HepG2 (cell line): Measurements from ENCODE around the gene LYRM7. TPM values are rescaled to one million over a fixed set of nuclear protein-coding genes. Genes with fewer than 3 reads are reported as not detected.
A peak's percentile ranks its signal among the peaks of the same experiment; 100 is the strongest.

Experiments
- EP300 ChIP-seq, 3 experiments: sonication (generic) in 1 of 3; formaldehyde crosslinking in 1 of 3; IDR thresholded peaks; 2 replicates each; pipeline versions ENCODE4 v1.5.1 to v1.6.1; 2011 to 2020; ENCODE audit warnings: low read depth in 2 of 3, low read length in 2 of 3, borderline replicate concordance in 1 of 3, improper control_type of control experiment in 1 of 3, mild to moderate bottlenecking in 1 of 3, missing genetic modification reagents in 1 of 3, moderate library complexity in 1 of 3
- FOXP4 ChIP-seq: sonication (generic); formaldehyde crosslinking; IDR thresholded peaks from 2 replicates; pipeline ENCODE4 v1.4.0; 2020; ENCODE audit warnings: missing genetic modification reagents
- GTF3A ChIP-seq: sonication (generic); formaldehyde crosslinking; conservative IDR thresholded peaks from 2 replicates; pipeline ENCODE4 v1.4.0; 2020; ENCODE audit warnings: mild to moderate bottlenecking, missing genetic modification reagents
- HOXA3 ChIP-seq: sonication (generic); formaldehyde crosslinking; IDR thresholded peaks from 2 replicates; pipeline ENCODE4 v1.5.0; 2020; ENCODE audit warnings: missing genetic modification reagents
- KAT2B ChIP-seq: fragments of 150-350 bp; IDR thresholded peaks from 2 replicates; pipeline ENCODE4 v1.6.1; 2014; ENCODE audit warnings: low read depth, low read length, borderline replicate concordance
- NONO ChIP-seq, 2 experiments: fragments of 450-650 bp in 1 of 2; sonication (generic) in 1 of 2; formaldehyde crosslinking in 1 of 2; IDR thresholded peaks in 1 of 2; conservative IDR thresholded peaks in 1 of 2; 2 replicates each; pipeline versions ENCODE4 v1.6.1 to v1.8.0; 2017 to 2022; ENCODE audit warnings: mild to moderate bottlenecking in 1 of 2, missing genetic modification reagents in 1 of 2, moderate library complexity in 1 of 2
- SIX1 ChIP-seq: sonication (generic); formaldehyde crosslinking; IDR thresholded peaks from 2 replicates; pipeline ENCODE4 v1.4.0; 2020; ENCODE audit warnings: missing genetic modification reagents, borderline replicate concordance
- SKIL ChIP-seq: sonication (generic); formaldehyde crosslinking; IDR thresholded peaks from 2 replicates; pipeline ENCODE4 v1.8.0; 2022; ENCODE audit warnings: missing genetic modification reagents, mild to moderate bottlenecking, moderate library complexity, borderline replicate concordance
- TAF1 ChIP-seq: sonication (generic); formaldehyde crosslinking; IDR thresholded peaks from 2 replicates; pipeline ENCODE4 v1.4.0; 2020; ENCODE audit warnings: missing genetic modification reagents
- TFAP4 ChIP-seq: sonication (generic); IDR thresholded peaks from 2 replicates; pipeline ENCODE4 v1.6.1; 2016; ENCODE audit warnings: low read depth, borderline replicate concordance
- TOPORS ChIP-seq: sonication (generic); formaldehyde crosslinking; IDR thresholded peaks from 2 replicates; pipeline ENCODE4 v1.8.0; 2023; ENCODE audit warnings: mild to moderate bottlenecking, missing genetic modification reagents
- UBTF ChIP-seq: sonication (generic); formaldehyde crosslinking; IDR thresholded peaks from 2 replicates; pipeline ENCODE4 v1.4.0; 2020; ENCODE audit warnings: mild to moderate bottlenecking, missing genetic modification reagents
- ZNF121 ChIP-seq: sonication (generic); formaldehyde crosslinking; IDR thresholded peaks from 2 replicates; pipeline ENCODE4 v1.5.0; 2020; ENCODE audit warnings: mild to moderate bottlenecking, missing genetic modification reagents
- ZNF446 ChIP-seq: sonication (generic); formaldehyde crosslinking; IDR thresholded peaks from 2 replicates; pipeline ENCODE4 v1.5.0; 2020; ENCODE audit warnings: mild to moderate bottlenecking, missing genetic modification reagents
- ZNF501 ChIP-seq: sonication (generic); formaldehyde crosslinking; IDR thresholded peaks from 2 replicates; pipeline ENCODE4 v1.5.1; 2020; ENCODE audit warnings: mild to moderate bottlenecking, moderate library complexity, missing genetic modification reagents
- ZNF546 ChIP-seq: sonication (generic); formaldehyde crosslinking; conservative IDR thresholded peaks from 2 replicates; pipeline ENCODE4 v1.8.1; 2023; ENCODE audit warnings: mild to moderate bottlenecking, missing genetic modification reagents
- ZNF629 ChIP-seq: sonication (generic); formaldehyde crosslinking; conservative IDR thresholded peaks from 2 replicates; pipeline ENCODE4 v1.5.0; 2020; ENCODE audit warnings: missing genetic modification reagents
- ZNF772 ChIP-seq: sonication (generic); formaldehyde crosslinking; IDR thresholded peaks from 2 replicates; pipeline ENCODE4 v1.5.0; 2020; ENCODE audit warnings: mild to moderate bottlenecking, missing genetic modification reagents
- ZSCAN21 ChIP-seq: sonication (generic); formaldehyde crosslinking; IDR thresholded peaks from 2 replicates; pipeline ENCODE4 v1.8.0; 2022; ENCODE audit warnings: mild to moderate bottlenecking, missing genetic modification reagents, moderate library complexity, borderline replicate concordance
- polyA plus RNA-seq, 8 experiments: library from polyadenylated mRNA; depleted of rRNA in 3 of 8; stranded (reverse) in 7 of 8; unstranded in 1 of 8; fragments of >200 nt; fragmentation: Illumina TruSeq in 4 of 8; extraction: Trizol in 4 of 8; gene quantifications; 2 replicates each; pipeline versions ENCODE4 v1.2.1 to v1.2.3, GENCODE V29; 2011 to 2016; ENCODE audit warnings: low read depth in 4 of 8, missing spikeins in 1 of 8, mixed read lengths in 1 of 8; ENCODE audit not compliant: insufficient read depth in 1 of 8
- total RNA-seq, 5 experiments: library from RNA; depleted of rRNA; stranded (reverse); fragments of >200 nt; fragmentation: Illumina TruSeq; extraction: Trizol; gene quantifications; 2 replicates each; pipeline ENCODE4 v1.2.3, GENCODE V29; 2016; ENCODE audit warnings: low read depth in 1 of 5

Gene LYRM7
- total and polyA plus RNA-seq, 2 of the 13 experiments (the other 11 are each of a cell fraction or from before 2014, with no cell fraction given), result 3.0 to 5.5 TPM

- peak; percentile 20; the same call in 1 of the 2 replicates for TF ChIP-seq ZNF629
- TF ChIP-seq ZNF446 (CRISPR knock-in tag), result no peak
- TF ChIP-seq ZNF772, result 0 out of 2 replicates have a peak, but pooled peaks have one; percentile 20
- no peak; the same call in 1 of the 2 replicates for TF ChIP-seq SIX1 (CRISPR knock-in tag)
- no peak for TF ChIP-seq GTF3A (CRISPR knock-in tag)
- TF ChIP-seq ZNF546 (CRISPR knock-in tag), result no peak
- peak; percentile 41; the same call in 1 of the 2 replicates for TF ChIP-seq HOXA3 (CRISPR knock-in tag)
- no peak for TF ChIP-seq FOXP4 (CRISPR knock-in tag)
- TF ChIP-seq TAF1 (CRISPR knock-in tag), result peak; percentile 91
- TF ChIP-seq ZNF501 (CRISPR knock-in tag), result peak; percentile 51; the same call in 1 of the 2 replicates
- TF ChIP-seq UBTF, result peak; percentile 49; the same call in 1 of the 2 replicates
- no peak for TF ChIP-seq NONO (IDR thresholded peaks at IDR 0.05)
- TF ChIP-seq NONO (CRISPR knock-in tag; conservative IDR thresholded peaks at IDR 0.05), result no peak; the same call in 1 of the 2 replicates
- no peak for TF ChIP-seq EP300 (IDR thresholded peaks at IDR 0.05; ENCODE audit: low read depth in 2 of 2, low read length in 2 of 2)
- TF ChIP-seq EP300 (CRISPR knock-in tag; IDR thresholded peaks at IDR 0.05; ENCODE audit: borderline replicate concordance), result no peak
- no peak for TF ChIP-seq TFAP4
- TF ChIP-seq TOPORS (CRISPR knock-in tag), result no peak
- no peak for TF ChIP-seq SKIL (CRISPR knock-in tag)
- no peak; the same call in 1 of the 2 replicates for TF ChIP-seq ZSCAN21 (CRISPR knock-in tag)
- no peak for TF ChIP-seq KAT2B
- TF ChIP-seq ZNF121 (CRISPR knock-in tag), result peak; percentile 35
Measured at GRCh38 chr5:131165119-131165727, 5.5 kb upstream of the LYRM7 start, which contains the start of gene HINT1 (continued).
